ENCODE data around the gene CABLES1.
A peak's percentile ranks its signal among the peaks of the same experiment; 100 is the strongest.

The CABLES1 gene

DNA sequence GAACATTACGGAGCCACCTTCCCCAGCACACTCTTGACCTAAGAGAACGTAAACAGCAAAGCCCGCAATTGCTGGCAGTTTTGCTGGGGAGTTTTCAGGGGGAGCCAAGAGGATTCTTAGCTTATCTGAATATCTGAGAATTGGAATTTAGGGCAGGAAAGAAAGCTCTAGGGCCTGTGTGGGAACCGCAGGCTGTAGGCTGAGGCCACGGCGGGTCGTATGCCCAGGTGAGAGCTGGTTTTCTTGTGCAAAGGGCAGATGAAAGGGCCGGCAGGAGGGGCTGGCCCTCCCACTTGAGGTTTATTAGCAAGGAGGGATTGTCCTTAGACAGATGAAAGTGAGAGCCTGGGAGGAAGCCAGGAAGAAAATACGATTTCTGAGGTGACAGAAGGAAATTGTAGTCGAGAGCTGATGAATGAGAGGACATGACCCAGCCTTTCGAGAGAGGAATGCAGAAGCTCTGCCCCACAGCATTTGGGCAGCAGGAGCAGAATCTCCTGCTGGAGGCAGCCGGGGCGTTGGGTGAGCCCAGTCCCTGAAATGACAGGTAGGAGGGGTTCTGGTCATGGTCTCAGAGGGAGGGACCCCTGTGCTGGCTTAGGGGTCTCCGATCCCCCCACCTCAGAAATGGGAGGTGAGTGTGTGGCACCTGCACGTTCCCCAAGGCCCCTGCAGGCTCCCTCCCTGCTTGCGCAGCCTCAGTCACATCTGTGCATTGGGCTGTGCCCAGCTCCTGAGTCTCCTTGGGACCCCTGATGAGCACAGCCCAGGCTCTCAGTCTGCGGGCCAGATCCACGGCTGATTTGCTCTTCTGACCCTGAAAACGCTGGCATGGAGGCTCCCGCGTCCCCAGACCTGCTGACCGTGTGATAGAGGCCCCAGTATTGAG lies 61.1 kb downstream of the CABLES1 start:
- no peak for DNase-seq

DNA sequence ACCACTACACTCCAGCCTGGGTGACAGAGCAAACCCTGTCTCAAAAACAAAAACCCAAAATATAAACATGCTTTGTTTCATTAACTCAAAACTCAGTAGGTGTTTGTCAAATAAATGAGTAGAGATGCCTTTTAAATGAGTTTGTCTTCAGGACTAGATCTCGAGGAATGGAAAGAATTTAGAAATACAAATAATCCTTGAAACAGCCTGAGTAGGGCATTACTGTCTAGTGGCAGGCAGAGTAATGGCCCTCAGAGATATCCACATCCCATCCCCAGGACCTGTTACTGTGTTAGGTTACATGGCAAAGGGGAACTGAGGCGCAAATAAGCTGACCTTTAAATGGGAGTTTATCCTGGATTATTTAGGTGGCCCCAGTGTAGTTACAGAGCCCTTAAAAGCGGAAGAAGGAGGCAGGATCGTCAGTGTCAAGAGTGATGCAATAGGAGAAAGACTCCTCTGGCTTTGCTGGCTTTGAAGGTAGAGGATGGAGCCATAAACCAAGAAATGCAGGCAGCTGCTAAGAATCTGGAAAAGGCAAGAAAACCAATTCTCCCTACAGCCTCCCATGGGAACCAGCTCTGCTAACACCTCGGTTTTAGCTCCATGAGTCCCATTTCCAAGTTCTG lies 63.0 kb downstream of the CABLES1 start:
- no peak for DNase-seq

DNA sequence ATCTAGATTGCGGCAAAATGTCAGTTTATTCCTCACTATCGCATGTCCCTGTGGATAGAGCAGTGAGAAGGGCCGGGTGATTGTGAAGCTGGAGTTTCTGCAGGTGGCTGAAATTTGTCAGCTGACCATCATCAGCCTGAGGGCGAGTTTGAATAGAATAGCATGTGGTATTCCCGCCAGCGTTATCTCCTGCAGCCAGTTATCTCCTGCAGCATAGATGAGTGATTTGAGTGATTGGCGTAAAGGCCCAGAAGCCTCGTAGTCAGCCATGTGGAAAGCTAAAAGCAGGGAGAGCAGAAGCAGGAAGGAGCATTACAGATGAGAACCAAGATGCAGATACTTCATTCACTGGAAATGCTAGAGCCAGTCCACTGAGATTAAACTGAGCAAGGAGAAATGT lies 65.5 kb downstream of the CABLES1 start:
- no peak for DNase-seq

DNA sequence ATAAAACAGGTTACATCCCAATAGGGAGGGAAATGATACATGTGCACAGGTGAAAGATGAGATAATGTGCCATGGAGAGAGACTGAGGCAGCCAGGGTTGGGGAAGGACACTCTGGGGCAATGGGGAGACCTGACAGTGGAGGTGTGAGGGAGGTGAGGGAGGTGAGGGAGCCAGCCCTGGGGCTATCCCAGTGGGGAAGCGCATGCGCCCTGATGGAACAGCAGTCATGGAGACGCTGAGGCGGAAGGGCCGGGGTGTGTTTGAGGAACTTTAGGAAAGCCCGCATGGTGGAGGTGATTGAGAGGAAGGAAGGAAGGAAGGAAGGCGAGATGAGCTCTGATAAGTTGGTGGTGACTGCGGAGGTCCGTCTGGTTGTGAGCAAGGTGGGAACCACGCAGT lies 66.5 kb downstream of the CABLES1 start:
- no peak for DNase-seq

DNA sequence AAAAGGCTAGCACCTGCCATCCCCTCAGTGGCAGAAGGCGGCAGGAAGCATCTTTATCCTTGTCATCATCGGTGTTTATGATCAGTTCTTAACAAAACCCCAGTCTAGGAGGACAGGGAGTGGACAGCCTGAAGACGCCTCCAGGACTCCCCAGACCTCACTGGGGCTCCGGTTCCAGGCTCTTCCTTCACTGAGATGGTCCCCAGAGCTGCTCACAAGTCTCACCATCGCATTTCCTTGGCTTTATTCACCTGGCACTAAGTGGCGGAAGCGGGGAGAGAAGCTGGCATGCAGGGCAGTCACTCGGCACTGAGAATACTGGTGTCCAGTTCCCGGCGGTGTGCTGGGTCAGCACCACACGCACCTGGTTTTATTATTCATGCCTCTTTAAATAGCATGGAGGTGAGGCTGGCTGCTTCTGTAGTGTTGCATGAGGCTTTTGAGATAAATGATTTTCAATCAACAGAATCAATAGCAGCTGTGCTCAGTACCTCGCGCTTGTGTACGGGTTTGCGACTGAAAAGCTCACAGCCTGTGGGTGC lies 68.7 kb downstream of the CABLES1 start:
- DNase-seq = no peak

DNA sequence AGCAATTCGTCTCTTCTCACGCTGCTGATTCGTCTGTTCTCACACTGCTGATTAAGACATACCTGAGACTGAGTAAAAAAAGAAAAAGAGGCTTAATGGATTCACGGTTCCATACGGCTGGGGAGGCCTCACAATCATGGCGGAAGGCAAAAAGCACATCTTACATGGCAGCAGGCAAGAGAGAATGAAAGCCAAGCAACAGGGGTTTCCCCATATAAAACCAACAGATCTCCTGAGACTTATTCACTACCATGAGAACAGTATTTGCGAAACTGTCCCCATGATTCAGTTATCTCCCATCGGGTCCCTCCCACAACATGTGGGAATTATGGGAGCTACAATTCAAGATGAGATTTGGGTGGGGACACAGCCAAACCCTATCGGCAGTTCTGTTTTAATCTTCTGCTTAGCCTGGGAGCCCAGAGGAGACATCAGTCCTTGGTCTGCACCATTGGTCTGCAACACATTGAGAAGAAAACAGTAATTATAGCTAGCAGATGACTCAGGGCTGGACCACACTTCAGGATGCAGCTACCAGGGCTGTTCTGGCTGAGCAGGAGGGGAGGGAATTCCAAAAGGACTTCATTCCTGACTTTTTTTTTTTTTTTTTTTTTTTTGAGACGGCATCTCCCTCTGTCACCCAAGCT lies 69.4 kb downstream of the CABLES1 start:
- DNase-seq = no peak

DNA sequence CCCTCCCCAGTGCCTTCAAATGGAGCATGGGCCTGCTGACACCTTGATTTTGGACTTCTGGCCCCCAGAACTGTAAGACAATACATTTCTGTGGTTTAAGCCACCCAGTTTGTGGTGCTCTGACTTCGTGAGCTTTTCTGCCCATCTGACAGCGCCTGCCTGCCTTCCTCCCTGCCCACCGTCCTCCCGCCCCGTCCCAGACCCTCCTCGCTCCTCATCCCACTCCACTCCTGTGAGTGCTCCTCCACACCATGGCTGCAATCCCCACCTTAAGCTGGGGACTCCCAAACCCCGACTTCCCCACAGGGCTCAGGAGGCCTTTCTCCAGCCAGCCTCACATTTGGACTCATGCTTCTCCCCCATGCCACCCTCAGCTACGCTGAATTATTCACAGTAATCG lies 70.7 kb downstream of the CABLES1 start:
- no peak for DNase-seq

DNA sequence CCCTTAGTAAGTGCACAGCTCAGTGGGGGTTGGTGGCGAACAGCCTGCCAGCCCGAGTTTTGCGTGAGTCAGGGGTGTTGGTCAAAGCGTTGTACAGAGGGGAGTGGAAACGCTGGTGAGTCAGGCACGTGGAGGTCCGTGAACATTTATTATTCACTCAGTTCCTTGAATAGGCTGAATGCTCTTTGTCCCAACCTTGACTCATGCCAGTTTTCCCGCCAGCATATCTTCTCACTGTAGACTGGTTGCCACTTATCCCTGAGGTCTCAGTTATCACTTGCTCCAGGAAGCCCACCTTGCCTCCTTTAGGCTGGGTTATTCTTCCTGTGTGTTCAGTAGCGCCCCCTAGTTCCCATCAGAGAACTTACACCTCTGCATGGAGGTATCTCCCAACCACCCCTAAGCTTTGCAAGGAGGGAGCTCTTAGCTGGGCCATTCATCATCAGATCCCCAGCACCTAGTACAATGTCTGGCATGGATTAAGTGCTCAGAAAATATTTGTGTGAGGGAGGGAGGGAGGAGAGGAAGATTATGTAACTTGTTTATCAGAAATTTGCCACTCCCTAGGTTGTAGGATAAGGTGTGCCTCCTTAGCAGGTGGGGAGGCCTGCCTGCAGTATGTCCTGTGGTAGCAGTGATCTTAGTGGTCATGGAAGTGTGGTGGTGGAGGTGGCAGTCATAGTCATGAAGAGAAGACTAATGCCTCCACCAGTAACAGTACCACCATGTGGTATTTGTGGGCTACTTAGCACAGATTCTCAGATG lies 72.1 kb downstream of the CABLES1 start:
- no peak for DNase-seq

DNA sequence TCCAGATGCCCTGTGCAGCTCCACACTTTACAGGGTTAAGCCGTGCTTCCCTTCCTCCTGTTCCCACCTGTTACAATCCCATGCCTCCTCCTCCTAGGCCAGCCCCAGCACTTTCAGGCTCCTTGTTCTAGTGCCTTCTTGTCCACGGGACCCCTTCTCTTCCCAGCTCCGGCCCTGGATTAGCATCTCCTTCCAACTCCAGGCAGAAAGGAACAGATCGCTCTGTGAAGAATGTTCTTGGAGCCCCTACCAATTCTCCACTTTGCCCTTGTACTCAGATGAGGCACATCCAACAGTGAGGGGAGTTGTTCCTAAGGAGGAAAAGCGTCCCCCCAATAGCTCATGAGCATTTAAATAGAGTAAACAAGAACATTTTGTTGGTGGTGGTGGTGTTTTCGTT lies 72.7 kb downstream of the CABLES1 start:
- no peak for DNase-seq

DNA sequence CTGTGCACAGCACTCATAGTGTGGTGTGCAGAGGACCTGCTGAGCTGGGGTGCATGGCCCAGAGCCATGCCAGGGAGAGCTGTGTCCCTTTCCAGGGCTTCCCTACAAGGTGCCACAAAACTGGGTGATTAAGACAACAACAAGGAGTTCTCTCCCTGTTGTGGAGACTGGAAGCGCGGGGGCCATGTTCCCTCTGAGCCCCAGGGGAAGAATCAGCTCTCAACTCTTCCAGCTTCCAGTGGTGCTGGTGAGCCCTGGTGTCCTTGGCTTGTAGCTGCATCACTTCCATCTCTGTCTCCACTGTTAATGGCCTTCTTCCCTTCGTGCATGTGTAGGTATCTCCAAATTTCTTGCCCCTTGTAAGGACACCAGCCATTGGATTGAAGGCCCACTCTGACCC lies 73.3 kb downstream of the CABLES1 start:
- no peak for DNase-seq

DNA sequence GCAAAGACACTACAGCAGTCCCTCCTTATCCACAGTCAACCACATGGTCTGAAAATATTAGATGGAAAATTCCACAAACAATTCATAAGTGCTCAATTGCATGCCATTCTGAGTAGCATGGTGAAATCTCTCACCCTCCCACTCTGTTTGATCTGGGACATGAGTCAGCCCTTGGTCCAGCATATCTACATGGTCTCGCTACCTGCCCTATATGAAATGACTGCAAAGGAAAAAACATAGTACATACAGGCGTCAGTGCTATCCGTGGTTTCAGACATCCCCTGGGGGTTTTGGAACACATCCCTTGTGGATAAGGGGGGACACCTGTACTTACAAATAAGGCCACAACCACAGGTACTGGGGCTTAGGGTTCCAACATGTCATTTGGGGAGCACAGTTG lies 73.7 kb downstream of the CABLES1 start:
- DNase-seq = peak; percentile 33

DNA sequence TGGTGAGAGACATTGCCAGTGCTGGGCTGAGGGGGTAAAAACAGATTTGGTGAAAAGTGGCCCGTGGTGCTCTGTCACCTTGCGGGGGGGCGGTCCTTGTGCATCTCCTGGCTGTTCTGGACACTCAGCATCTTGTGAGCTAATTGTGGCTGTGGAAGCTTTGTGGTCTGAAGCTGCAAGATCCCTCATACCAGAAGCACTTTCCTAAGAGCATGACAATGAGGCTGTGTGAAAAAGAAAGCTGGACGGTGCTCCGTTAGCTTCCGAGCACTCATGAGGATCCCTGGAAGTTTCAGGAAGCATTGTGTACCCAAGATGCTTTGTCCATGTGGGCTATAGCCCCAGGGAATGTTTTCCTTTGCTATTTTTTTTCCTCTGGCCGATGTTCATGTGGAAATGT lies 74.5 kb downstream of the CABLES1 start:
- DNase-seq = no peak

DNA sequence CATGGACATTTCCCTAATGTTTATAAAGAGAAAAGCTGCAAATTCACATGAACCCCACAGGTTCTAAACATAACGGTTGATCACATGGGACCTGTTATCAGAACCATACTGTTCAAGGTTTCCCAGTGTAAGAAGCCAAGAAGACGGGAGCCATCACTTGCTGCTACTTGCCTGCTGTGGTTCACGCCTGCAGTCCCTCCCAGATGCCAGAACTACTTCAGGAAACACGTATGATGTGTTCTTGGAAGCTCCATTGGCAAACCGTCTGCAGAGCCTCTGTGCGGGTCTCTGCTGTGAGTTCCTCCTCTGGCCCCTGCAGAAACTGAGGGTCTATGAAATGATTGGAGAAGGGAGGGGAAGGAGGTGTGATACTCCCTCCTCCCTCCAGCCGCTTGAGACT lies 75.2 kb downstream of the CABLES1 start:
- DNase-seq = no peak

DNA sequence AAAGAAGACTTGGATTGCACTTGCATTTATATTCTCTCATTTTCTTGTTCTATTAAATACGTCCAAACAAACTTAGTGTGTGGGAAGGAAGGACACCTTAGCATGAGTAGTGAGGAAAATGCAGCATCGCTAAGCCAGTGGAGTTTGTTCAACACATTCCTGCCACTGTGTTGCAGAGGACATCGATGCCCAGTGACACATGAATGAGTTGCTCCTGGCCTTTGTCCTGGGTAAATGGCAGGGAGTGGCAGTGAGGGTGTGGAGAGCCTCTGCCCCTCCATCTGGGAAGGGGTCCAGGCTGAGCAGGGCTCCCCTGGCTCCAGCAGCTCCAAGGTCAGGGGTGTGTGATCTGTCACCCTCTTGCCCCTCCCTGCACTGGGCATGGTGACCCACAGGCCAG lies 75.9 kb downstream of the CABLES1 start:
- no peak for DNase-seq

DNA sequence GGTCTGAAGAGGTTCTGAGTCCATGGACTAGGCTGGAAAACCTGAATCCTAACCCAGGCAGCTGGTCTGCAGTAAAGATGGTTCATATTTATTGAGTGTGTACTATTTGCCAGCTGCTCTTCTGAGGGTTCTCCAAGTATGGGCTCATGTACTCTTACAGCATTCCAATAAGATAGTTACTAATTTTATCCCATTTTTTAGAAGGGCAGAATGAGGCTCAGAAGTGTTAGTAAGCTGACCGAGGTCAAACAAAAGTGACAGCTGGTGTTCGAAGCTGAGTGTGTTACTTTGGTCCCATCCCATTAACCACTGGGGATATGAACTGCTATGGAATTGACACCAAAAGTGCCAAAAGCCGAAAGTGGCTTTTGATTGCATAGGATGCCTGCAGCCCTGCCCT lies 76.9 kb downstream of the CABLES1 start:
- no peak for DNase-seq

DNA sequence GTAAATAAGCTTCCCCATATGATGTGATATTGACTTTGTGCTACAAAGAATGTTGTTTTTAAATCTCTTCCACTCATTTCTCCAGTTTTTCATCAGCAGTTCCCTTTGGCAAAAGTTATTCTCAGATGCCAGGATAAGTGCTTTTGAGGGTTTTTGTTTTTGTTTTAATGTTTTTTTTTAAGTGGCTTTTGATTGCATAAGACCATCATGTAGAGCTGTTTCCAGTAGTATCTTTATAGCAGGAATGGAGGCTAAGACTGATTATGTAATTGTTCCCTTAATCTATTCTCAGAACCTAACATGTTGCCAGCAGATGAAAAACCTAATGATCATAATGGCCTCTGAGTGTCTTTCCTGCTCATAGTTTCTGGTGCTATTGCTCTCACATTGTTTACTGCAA lies 77.9 kb downstream of the CABLES1 start:
- DNase-seq = no peak

DNA sequence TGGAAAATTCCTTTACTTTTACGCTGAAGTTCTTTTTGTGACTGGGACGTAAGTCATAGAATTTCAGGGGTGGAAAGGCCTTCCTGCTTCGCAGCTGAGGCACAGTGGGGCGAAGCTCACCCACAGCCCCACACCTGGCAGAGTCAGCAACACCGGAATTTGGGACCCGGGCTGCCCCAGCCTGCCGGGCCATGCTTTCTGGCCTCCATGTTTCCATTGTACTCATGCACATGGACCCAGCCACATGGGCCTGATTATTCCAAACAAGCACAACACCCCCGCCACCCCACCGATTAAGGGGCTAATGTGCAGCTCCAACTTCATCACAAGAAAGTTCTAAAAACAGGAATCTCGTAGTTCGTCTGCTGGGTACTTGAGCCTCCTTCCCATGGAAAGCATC lies 82.5 kb downstream of the CABLES1 start:
- DNase-seq = no peak

DNA sequence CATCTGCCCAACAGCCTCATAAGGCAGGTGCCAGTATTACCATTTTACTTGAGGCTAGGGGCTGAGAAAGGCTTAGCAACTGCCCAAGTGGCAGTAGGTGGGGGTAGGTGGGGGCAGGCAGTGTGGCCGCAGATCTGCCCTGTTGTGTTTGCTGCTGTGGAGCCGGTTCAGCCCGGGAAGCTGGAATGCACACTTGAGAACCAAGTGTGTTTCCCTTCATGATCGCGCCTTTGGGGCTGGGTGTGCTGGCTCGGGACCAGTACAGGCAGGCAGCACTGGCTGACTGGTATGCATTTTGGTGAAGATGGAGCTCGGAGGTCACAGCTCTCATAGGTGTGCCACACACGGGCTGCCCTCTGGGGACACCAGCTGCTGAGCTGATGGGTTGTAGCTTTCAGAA lies 85.1 kb downstream of the CABLES1 start:
- no peak for DNase-seq

DNA sequence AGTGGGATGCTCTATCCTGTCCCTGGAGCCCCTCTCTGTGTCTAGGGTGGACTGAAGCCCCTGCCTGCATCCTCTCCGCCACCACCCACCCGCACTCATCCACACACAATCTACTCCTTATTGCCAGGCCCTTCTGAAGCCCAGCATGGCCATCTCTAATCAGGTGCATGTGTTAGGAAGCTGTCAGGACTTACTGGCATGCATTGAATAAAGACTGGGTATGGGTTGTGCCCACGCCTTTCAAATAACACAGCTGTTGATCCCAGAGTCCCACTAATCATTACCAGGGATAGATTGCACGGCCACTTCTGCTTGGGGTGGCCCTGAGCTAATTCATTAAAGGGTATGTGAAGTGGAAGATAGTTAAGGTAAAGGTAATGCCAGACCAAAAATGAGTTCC lies 88.4 kb downstream of the CABLES1 start:
- no peak for DNase-seq

DNA sequence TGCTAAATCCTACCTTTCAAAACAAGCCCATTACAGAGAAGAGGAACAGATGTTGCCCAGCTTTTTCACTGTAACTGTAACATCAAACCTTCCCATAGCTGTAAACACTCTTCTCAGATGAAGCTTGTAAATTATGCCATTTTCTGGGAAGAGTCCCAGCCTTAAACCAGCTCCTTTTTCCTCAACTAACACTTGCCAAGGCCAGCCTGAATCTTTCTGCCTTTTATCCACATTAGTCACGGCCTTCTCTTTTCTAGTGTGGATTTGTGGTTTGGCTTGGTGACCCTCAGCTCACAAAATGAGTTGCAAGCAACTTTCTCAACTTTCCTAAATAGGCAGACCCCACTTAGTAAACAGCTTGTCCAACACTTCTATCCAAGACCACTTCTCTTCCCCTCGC lies 90.2 kb downstream of the CABLES1 start:
- DNase-seq = no peak

DNA sequence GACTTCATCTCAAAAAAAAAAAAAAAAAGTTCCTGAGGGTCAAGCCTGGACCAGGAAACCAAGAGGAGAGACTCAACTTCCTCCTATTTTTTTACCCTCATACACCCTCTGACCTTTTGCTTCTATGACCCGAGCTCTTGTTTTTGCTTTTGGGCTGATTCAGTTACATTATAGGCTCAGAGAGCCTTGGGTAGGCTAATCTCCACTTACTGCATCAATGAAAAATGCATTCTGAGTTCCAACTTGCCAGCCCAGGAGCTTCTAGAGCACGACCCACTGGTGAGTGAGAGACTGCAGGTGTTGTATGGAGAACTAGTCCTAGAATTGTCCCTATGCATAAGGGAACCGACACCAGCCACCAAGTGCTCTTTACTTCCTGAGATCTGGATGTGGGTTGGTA lies 91.1 kb downstream of the CABLES1 start:
- no peak for DNase-seq

DNA sequence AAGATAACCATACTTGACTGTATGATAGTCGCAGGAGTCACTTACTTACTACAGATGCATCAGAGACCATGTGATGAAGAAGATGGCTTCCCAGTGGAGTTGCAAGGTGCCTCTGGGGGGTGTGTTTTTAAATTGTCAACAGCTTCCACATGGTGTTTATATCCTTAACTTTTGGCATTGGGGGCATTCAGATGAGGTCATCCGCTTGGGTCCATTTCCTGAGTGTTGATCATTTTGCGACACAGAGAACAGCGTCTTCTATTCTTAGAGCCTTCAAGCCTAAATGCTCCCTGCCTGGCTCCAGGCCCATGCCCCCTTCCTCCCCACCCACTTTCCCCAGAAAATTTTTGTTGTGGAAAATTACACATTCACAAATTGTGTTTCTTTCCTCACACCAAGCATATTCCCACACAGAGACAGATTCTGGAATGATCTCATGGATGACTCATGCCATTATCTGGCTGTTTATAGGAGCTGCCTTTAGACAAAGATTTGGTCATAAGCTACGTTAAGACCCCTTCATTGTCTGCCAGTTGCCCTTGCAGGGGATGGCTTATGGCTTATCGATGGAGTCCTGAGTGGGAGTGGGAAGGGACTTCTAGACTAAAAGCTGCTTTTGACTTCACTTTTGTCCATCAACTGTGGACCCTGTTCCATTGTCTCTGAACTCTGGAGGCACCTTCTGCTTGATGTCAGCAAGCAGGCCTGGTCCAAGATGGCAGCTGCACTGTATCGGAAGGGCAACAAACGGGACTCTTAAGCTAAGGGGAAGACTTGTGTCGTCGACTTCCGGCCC lies 91.8 kb downstream of the CABLES1 start:
- no peak for DNase-seq

Measured in activated CD4-positive, alpha-beta T cell treated with anti-CD3 and anti-CD28 coated beads, Interleukin-10, Interleukin-2, amounts not matched to agents 100 ng/mL and 50 ng/mL, durations not matched to agents 16 hours and 8 hours (primary cell).